Hepatocyte (in vitro differentiated cells): ENCODE measurements around the gene ANXA2. TPM values are rescaled to one million over a fixed set of nuclear protein-coding genes. Genes with fewer than 3 reads are reported as not detected.

Experiments
- DNase-seq: peaks from one replicate; pipeline ENCODE4 v3.0.0-alpha.2; 2016; ENCODE audit warnings: low spot score
- H2AFZ ChIP-seq: fragments of 200-600 bp; sonication (generic); 2 replicates; pipeline ENCODE4 v1.6.0; 2016; ENCODE audit warnings: antibody characterized with exemption, mild to moderate bottlenecking
- H3K27ac ChIP-seq: fragments of 200-600 bp; sonication (generic); 2 replicates; pipeline ENCODE4 v1.5.1; 2016; ENCODE audit warnings: mild to moderate bottlenecking
- H3K27me3 ChIP-seq: fragments of 200-600 bp; sonication (generic); 2 replicates; pipeline ENCODE4 v1.6.1; 2016
- H3K36me3 ChIP-seq: fragments of 200-600 bp; sonication (generic); replicated peaks from 2 replicates; pipeline ENCODE4 v1.5.1; 2016; ENCODE audit warnings: low read depth; ENCODE audit not compliant: insufficient read depth
- H3K4me1 ChIP-seq: fragments of 200-600 bp; sonication (generic); 2 replicates; pipeline ENCODE4 v1.5.1; 2016; ENCODE audit warnings: mild to moderate bottlenecking, moderate library complexity; ENCODE audit not compliant: insufficient read depth
- H3K4me2 ChIP-seq: fragments of 200-600 bp; sonication (generic); 2 replicates; pipeline ENCODE4 v1.6.0; 2016
- H3K4me3 ChIP-seq: fragments of 200-600 bp; sonication (generic); 2 replicates; pipeline ENCODE4 v1.5.1; 2016; ENCODE audit warnings: mild to moderate bottlenecking
- H3K79me2 ChIP-seq: fragments of 200-600 bp; sonication (generic); 2 replicates; pipeline ENCODE4 v1.6.0; 2017; ENCODE audit warnings: mild to moderate bottlenecking
- H3K9me2 ChIP-seq: fragments of 200-600 bp; sonication (generic); replicated peaks from 2 replicates; pipeline ENCODE4 v1.6.0; 2017; ENCODE audit warnings: mild to moderate bottlenecking; ENCODE audit not compliant: insufficient read depth
- H3K9me3 ChIP-seq: fragments of 200-600 bp; sonication (generic); 2 replicates; pipeline ENCODE4 v1.5.1; 2016; ENCODE audit warnings: low read depth, mild to moderate bottlenecking
- H4K20me1 ChIP-seq: fragments of 200-600 bp; sonication (generic); 2 replicates; pipeline ENCODE4 v1.6.0; 2016; ENCODE audit warnings: mild to moderate bottlenecking; ENCODE audit not compliant: insufficient read depth, poor library complexity, severe bottlenecking
- CTCF ChIP-seq: fragments of 200-600 bp; sonication (generic); IDR thresholded peaks from 2 replicates; pipeline ENCODE4 v1.5.1; 2016; ENCODE audit warnings: antibody characterized with exemption, mild to moderate bottlenecking; ENCODE audit not compliant: poor library complexity
- EZH2 ChIP-seq: fragments of 200-600 bp; sonication (generic); IDR thresholded peaks from 2 replicates; pipeline ENCODE4 v1.6.1; 2016; ENCODE audit warnings: antibody characterized with exemption, mild to moderate bottlenecking, borderline replicate concordance
- EZH2phosphoT487 ChIP-seq: fragments of 200-600 bp; sonication (generic); IDR thresholded peaks from one replicate; pipeline ENCODE4 v1.6.1; 2018; ENCODE audit warnings: antibody characterized with exemption, mild to moderate bottlenecking, low read depth, moderate library complexity; ENCODE audit not compliant: unreplicated experiment, severe bottlenecking
- WGBS: methylation state at CpG from one replicate; pipeline ENCODE4 v1.1.6; 2016; ENCODE audit warnings: low lambda C conversion rate; ENCODE audit errors: missing lambda C conversion rate; 5-methylcytosine and 5-hydroxymethylcytosine counted together
- polyA plus RNA-seq: library from polyadenylated mRNA; unstranded; fragments of >200 nt; fragmentation: Nextera tagmentation; extraction: Ambion mirVana; gene quantifications from 2 replicates; pipeline ENCODE4 v1.2.1, GENCODE V29; 2016
- total RNA-seq: library from RNA; depleted of rRNA; stranded (reverse); fragments of >200 nt; gene quantifications from 2 replicates; pipeline ENCODE4 v1.2.3, GENCODE V29; 2014

ANXA2 gene
- total and polyA plus RNA-seq, 2 experiments from 2014 or later: 1,220 to 1,699 TPM

GRCh38 chr15:60364612-60364924, 33.2 kb downstream of the ANXA2 start:
- no peak overlapping the region for H3K27ac ChIP-seq
- H3K9me3 ChIP-seq: no peaks in the 10 kb centered on the region
- no peaks in the 10 kb centered on the region for H3K27me3 ChIP-seq
- peaks cover 25% of the 10 kb centered on the region for H4K20me1 ChIP-seq
- no peaks in the 10 kb centered on the region for H3K36me3 ChIP-seq
- H2AFZ ChIP-seq: no peak overlapping the region
- H3K4me2 ChIP-seq: no peak overlapping the region
- 86% methylated on average over 2 of the region's 2 CpGs for WGBS
- H3K4me3 ChIP-seq: no peak overlapping the region
- H3K4me1 ChIP-seq: peaks cover 28% of the 10 kb centered on the region
- no peak for TF ChIP-seq CTCF
- TF ChIP-seq EZH2phosphoT487: no peak
- no peak for TF ChIP-seq EZH2
- H3K79me2 ChIP-seq: peaks cover 56% of the 10 kb centered on the region
- DNase-seq: no peak
- no peaks in the 10 kb centered on the region for H3K9me2 ChIP-seq

- WGBS: 95% methylated on average over 17 of the region's 17 CpGs
- Histone ChIP-seq H2AFZ (no peak overlapping the region), H3K27me3 (no peaks in the 10 kb centered on the region), H3K79me2 (peaks cover 51% of the 10 kb centered on the region), H3K9me2 (no peaks in the 10 kb centered on the region), H3K4me2 (no peak overlapping the region), H3K9me3 (no peaks in the 10 kb centered on the region), H3K36me3 (no peaks in the 10 kb centered on the region), H3K4me3 (no peak overlapping the region), H3K4me1 (peaks cover 29% of the 10 kb centered on the region), H4K20me1 (peaks cover 25% of the 10 kb centered on the region), H3K27ac (peak overlapping the region; percentile 67)
- DNase-seq: no peak
- TF ChIP-seq CTCF: no peak
- no peak for TF ChIP-seq EZH2phosphoT487
- no peak for TF ChIP-seq EZH2
Observed at GRCh38 chr15:60363903-60364611, 33.7 kb downstream of the ANXA2 start.

- H3K9me3 ChIP-seq: no peaks in the 10 kb centered on the region
- 42% methylated on average over 2 of the region's 2 CpGs for WGBS
- no peak overlapping the region for H2AFZ ChIP-seq
- no peaks in the 10 kb centered on the region for H3K9me2 ChIP-seq
- peaks cover 45% of the 10 kb centered on the region for H3K79me2 ChIP-seq
- peaks cover 23% of the 10 kb centered on the region for H4K20me1 ChIP-seq
- no peak overlapping the region for H3K4me3 ChIP-seq
- TF ChIP-seq EZH2phosphoT487 (no peak), CTCF (no peak), EZH2 (no peak)
- H3K4me1 ChIP-seq: peaks cover 27% of the 10 kb centered on the region
- H3K4me2 ChIP-seq: peak overlapping the region; percentile 11
- H3K36me3 ChIP-seq: no peaks in the 10 kb centered on the region
- H3K27me3 ChIP-seq: no peaks in the 10 kb centered on the region
- peak overlapping the region; percentile 67 for H3K27ac ChIP-seq
- DNase-seq: no peak
Observed at GRCh38 chr15:60363087-60363549, 34.7 kb downstream of the ANXA2 start.
